Ishikawa (cell line): ENCODE measurements around the gene OR2F1.

Experiments
- CEBPB ChIP-seq: IDR thresholded peaks from 2 replicates; pipeline ENCODE4 v1.6.1; 2012
- CREB1 ChIP-seq: IDR thresholded peaks from 2 replicates; pipeline ENCODE4 v1.6.1; 2012; ENCODE audit warnings: low read depth
- MAX ChIP-seq: IDR thresholded peaks from 2 replicates; pipeline ENCODE4 v1.6.1; 2012
- NFIC ChIP-seq: IDR thresholded peaks from 2 replicates; pipeline ENCODE4 v1.6.1; 2012
- RAD21 ChIP-seq: IDR thresholded peaks from 2 replicates; pipeline ENCODE4 v1.6.1; 2012; ENCODE audit warnings: low read depth
- TEAD4 ChIP-seq: IDR thresholded peaks from 2 replicates; pipeline ENCODE4 v1.6.1; 2012
- USF1 ChIP-seq: IDR thresholded peaks from 2 replicates; pipeline ENCODE4 v1.6.1; 2012
- YY1 ChIP-seq: IDR thresholded peaks from 2 replicates; pipeline ENCODE4 v1.6.1; 2012; ENCODE audit warnings: low read depth

GRCh38 chr7:143975617-143976016, 21.0 kb downstream of the OR2F1 start:
- TF ChIP-seq CREB1 = no peak
- no peak for TF ChIP-seq TEAD4
- TF ChIP-seq CEBPB = no peak
- TF ChIP-seq USF1 = no peak
- TF ChIP-seq YY1 = no peak
- no peak for TF ChIP-seq RAD21
- no peak for TF ChIP-seq MAX
- no peak for TF ChIP-seq NFIC
